Lower leg skin (tissue), 3 donors: ENCODE results near the gene CTNND2.

ENCODE experiments used
- POLR2A ChIP-seq, 2 donors: fragments of 450-650 bp; IDR thresholded peaks; one replicate each; pipeline ENCODE4 v1.6.1; 2016 to 2017; ENCODE audit warnings: antibody characterized with exemption in 2 of 2, mild to moderate bottlenecking in 1 of 2, moderate library complexity in 1 of 2
- TF ChIP-seq, protein P1 (sequence below), 3 donors: fragments of 450-650 bp; IDR thresholded peaks; one replicate each; pipeline ENCODE4 v1.5.1; 2016; ENCODE audit warnings: antibody characterized with exemption in 3 of 3, mild to moderate bottlenecking in 3 of 3, moderate library complexity in 2 of 3

DNA sequence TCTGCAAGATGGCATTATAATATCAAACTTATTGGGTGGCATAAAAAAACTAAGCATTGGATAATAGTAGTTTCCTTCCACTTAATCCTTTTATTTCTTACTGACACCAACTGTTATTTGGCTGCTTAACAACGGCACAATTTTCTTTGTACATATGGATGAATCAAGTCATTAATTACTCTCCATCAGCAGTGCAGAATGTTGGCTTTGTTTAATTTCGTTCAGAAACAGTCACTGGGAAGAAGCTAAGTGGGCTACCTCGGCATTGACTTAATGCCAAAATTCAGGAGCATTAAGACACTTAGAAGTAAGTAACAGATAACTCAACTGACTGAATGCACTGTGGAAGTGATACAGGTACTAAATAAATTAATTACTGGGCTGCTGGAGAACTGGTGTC, 460.4 kb downstream of the CTNND2 start:
- TF ChIP-seq, protein P1, sequence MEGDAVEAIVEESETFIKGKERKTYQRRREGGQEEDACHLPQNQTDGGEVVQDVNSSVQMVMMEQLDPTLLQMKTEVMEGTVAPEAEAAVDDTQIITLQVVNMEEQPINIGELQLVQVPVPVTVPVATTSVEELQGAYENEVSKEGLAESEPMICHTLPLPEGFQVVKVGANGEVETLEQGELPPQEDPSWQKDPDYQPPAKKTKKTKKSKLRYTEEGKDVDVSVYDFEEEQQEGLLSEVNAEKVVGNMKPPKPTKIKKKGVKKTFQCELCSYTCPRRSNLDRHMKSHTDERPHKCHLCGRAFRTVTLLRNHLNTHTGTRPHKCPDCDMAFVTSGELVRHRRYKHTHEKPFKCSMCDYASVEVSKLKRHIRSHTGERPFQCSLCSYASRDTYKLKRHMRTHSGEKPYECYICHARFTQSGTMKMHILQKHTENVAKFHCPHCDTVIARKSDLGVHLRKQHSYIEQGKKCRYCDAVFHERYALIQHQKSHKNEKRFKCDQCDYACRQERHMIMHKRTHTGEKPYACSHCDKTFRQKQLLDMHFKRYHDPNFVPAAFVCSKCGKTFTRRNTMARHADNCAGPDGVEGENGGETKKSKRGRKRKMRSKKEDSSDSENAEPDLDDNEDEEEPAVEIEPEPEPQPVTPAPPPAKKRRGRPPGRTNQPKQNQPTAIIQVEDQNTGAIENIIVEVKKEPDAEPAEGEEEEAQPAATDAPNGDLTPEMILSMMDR (IDR thresholded peaks at IDR 0.05) = no peak
- no peak for TF ChIP-seq POLR2A (IDR thresholded peaks at IDR 0.05)
